GM12892 (cell line): ENCODE data around the gene MIB1.

Experiments used
- POLR2A ChIP-seq: IDR thresholded peaks from 2 replicates; pipeline ENCODE4 v1.6.1; 2011; ENCODE audit warnings: low read depth, low read length, control low read depth
- POLR2AphosphoS5 ChIP-seq: IDR thresholded peaks from 2 replicates; pipeline ENCODE4 v1.6.1; 2011; ENCODE audit warnings: low read depth, low read length, control low read depth
- TAF1 ChIP-seq: IDR thresholded peaks from 2 replicates; pipeline ENCODE4 v1.6.1; 2011; ENCODE audit warnings: low read depth, mild to moderate bottlenecking, control low read depth, low read length, borderline replicate concordance

GRCh38 chr18:21815101-21815500 is 74.5 kb downstream of the MIB1 start:
- no peak for TF ChIP-seq POLR2AphosphoS5
- TF ChIP-seq TAF1: no peak
- TF ChIP-seq POLR2A: no peak
